ENCODE data around the gene TTC19. TPM values are rescaled to one million over a fixed set of nuclear protein-coding genes. Genes with fewer than 3 reads are reported as not detected.

The TTC19 gene
- total and polyA plus RNA-seq, 4 donors: 16.1 to 29.8 (median 24.6) TPM

Other genes with a start within 250 kb of the TTC19 start
- 1 to 10 TPM in 1 of 2 donors, under 1 TPM in 1; 0.25 to 3.3 TPM for gene ADORA2B, start 54.7 kb upstream of the TTC19 start, total RNA-seq
- under 1 TPM; 0.24 to 0.31 TPM for gene ADORA2B, start 54.7 kb upstream of the TTC19 start, polyA plus RNA-seq
- gene ZSWIM7, start 120 bp upstream of the TTC19 start, total RNA-seq: 10 to 100 TPM in 1 of 2 donors, 1 to 10 TPM in 1; 7.1 to 12.8 TPM
- 10 to 100 TPM; 14.8 to 27.0 TPM for gene ZSWIM7, start 120 bp upstream of the TTC19 start, polyA plus RNA-seq
- 10 to 100 TPM; 69.0 to 94.8 TPM for gene NCOR1, start 215.7 kb downstream of the TTC19 start, total RNA-seq
- 10 to 100 TPM; 23.6 to 84.9 TPM for gene NCOR1, start 215.7 kb downstream of the TTC19 start, polyA plus RNA-seq
- gene PIGL, start 217.4 kb downstream of the TTC19 start, total RNA-seq: 10 to 100 TPM in 1 of 2 donors, 1 to 10 TPM in 1; 9.8 to 34.7 TPM
- gene PIGL, start 217.4 kb downstream of the TTC19 start, polyA plus RNA-seq: 10 to 100 TPM in 1 of 2 donors, 1 to 10 TPM in 1; 6.7 to 19.6 TPM

Data from liver (tissue), 4 donors.